Measurements from ENCODE around the gene QRICH1. TPM values are rescaled to one million over a fixed set of nuclear protein-coding genes. Genes with fewer than 3 reads are reported as not detected.
A peak's percentile ranks its signal among the peaks of the same experiment; 100 is the strongest.
"Not testable (repeated sequence)": the region's sequence is repeated elsewhere in the genome, so short reads cannot be mapped to it uniquely, and the experiment has no call there.

The QRICH1 gene
- total RNA-seq, 8 experiments from 2014 or later = 41.4 to 95.3 (median 71.4) TPM

DNA sequence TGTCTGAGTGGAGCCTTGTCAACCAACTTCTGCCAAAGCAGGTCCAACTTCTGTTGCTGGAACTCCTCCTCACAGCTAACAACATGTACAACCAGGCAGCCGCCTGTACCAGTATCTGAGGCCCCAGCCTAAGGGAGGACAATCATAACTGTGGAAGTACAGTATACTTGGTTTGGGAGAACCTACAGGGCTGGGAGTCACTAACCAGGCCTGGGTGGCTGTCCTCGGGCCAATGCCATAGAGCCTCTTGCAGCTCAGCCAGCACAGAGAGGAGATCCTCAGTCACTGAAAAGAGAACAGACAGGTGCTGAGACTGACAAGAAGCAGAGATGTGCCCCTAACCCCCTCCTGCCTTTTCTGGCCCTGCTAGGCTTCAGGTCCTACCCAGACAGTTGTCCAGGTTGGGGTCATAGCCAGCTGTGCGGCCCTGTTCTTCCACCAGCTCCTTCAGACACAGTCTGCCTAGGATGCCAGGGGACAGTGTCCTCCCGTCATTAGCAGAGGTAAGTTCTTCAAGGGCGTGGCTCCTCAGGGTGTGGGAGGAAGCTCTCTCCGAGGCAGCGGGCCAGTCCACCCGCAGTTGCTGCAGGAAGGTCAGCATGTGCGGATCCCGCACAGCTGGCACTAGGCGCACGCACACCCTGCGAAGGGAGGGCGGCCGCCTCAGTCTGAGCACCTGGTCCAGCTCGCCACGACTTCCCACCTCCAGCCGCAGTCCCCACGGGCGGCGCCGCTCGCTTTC is 76.5 kb downstream of the QRICH1 start:
- Histone ChIP-seq H3K4me3 (peak overlapping the region; percentile 52 to 96 (median 83)), H3K27ac (peak overlapping the region; percentile 61 to 76), H3K4me1 (replicated peaks in 1 of 2) (peaks cover 18 to 19% of the 10 kb centered on the region in 2 donors)
- in situ Hi-C loops (cut with MboI; ENCODE audit: low pct_unique_long_range_greater_than_20kb in 2 of 9, low sequenced_read_pairs in 9 of 9, unreplicated experiment in 9 of 9) = no loop called here
- ATAC-seq (replicated peaks in 6 of 8) = peak in 1 of 8 experiments; percentile 0
- WGBS, 10 experiments = 0 to 60% (median 21%) methylated on average over 1 to 15 of the region's 23 CpGs; no CpG with 5 or more reads in 6 of the 10 experiments

DNA sequence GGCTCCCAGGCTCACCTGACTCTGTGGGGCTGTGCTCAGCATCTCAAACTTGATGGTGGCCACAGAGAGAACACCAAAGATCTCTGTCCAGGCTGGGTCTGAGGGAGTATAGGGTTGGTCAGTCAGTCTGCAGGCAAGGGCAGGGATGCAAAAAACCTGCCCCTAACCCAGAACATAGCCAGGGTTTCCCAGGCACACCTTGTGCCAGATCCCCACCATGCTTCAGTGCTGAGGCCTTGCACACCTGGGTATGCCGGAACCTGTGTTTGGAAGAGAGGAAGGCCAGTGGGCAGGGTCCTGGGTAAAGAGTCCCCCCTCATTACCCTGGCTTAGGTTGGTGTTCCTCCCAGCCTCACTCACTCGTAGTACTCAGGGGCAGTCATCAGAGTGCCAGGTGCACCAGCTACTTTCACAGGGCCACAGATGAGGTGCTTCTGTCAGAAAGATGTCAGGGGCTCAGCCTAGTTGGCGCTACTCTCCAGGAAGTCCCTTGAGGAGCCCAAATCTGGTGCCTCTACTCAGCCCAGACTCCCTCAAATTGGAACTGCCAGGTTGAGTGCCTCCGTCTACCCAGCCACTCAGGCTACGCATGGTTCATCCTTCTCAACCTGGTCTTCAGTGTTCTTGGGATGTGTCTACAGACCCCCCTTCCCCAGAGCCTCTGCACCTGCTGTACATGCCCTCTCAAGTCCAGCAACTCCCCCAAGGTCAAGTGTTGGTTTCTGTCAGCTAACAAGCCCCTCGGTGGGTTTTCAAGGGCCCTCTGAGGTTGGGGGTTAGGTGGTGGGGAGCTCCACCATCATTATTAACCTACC is 77.2 kb downstream of the QRICH1 start:
- ATAC-seq (replicated peaks in 6 of 8) = no peak

DNA sequence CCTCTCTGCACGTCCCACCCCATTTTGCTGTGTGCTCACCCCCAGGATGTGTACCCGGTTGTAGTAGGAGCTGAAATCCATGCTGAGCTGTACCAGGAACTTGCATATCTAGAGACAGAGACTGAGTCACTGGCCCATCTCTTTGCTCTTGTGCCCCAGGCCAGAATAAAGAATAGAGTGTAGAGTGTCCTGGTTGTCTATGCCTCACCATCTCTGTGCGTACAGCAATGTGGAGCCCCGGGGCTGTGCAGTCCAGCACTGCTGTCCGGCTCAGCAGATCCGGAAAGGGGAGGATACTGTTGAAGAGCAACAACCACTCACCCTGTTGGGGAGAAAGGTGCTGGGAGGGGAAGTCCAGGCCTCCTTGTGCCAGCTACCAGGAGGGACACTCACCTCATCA is 78.1 kb downstream of the QRICH1 start:
- peak in 1 of 8 experiments; percentile 35 for ATAC-seq (replicated peaks in 6 of 8)
- Histone ChIP-seq H3K4me1 (replicated peaks in 1 of 2) (peaks cover 18 to 19% of the 10 kb centered on the region in 2 donors), H3K27ac (no peak overlapping the region), H3K4me3 (no peak overlapping the region)
- in situ Hi-C loops (cut with MboI; ENCODE audit: low pct_unique_long_range_greater_than_20kb in 2 of 9, low sequenced_read_pairs in 9 of 9, unreplicated experiment in 9 of 9) = no loop called here
- WGBS, 10 experiments = 20 to 100% (median 100%) methylated on average over 1 to 3 of the region's 6 CpGs; no CpG with 5 or more reads in 7 of the 10 experiments

More for the DNA sequence above, 77.2 kb downstream of the QRICH1 start:
- no peak overlapping the region for H3K4me3 ChIP-seq
- in situ Hi-C loops (cut with MboI; ENCODE audit: low pct_unique_long_range_greater_than_20kb in 2 of 9, low sequenced_read_pairs in 9 of 9, unreplicated experiment in 9 of 9) = no loop called here
- no peak overlapping the region for H3K27ac ChIP-seq
- WGBS, 10 experiments = 80 to 100% (median 100%) methylated on average over 1 to 3 of the region's 6 CpGs; no CpG with 5 or more reads in 3 of the 10 experiments
- H3K4me1 ChIP-seq (replicated peaks in 1 of 2) = peaks cover 18 to 19% of the 10 kb centered on the region in 2 donors

DNA sequence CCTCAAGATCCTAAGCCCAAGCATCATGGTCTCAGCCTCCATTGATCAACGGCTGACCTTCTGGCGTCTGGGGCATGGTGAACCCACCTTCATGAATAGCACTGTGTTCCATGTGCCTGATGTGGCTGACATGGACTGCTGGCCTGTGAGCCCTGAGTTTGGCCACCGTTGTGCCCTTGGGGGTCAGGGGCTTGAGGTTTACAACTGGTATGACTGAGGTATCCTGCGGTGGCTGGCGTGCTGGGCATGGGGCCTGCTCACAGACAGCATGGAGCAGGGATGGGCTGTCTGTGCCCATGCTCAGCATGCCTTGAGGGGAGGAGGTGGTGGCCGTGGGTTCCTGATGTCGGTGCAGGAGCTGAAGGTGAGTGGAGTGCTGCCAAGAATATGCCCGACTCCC is 78.8 kb downstream of the QRICH1 start:
- in situ Hi-C loops (cut with MboI; ENCODE audit: low pct_unique_long_range_greater_than_20kb in 2 of 9, low sequenced_read_pairs in 9 of 9, unreplicated experiment in 9 of 9) = no loop called here
- 80 to 100% (median 100%) methylated on average over 1 to 2 of the region's 8 CpGs; no CpG with 5 or more reads in 5 of the 10 experiments for WGBS, 10 experiments
- no peak overlapping the region for H3K27ac ChIP-seq
- H3K4me3 ChIP-seq = no peak overlapping the region
- ATAC-seq (replicated peaks in 6 of 8) = no peak
- peaks cover 16 to 18% of the 10 kb centered on the region in 2 donors for H3K4me1 ChIP-seq (replicated peaks in 1 of 2)

- no peak overlapping the region for H3K27ac ChIP-seq
- in situ Hi-C loops (cut with MboI; ENCODE audit: low pct_unique_long_range_greater_than_20kb in 2 of 9, low sequenced_read_pairs in 9 of 9, unreplicated experiment in 9 of 9) = no loop called here
- 80 to 100% (median 98%) methylated on average over 1 to 10 of the region's 24 CpGs; no CpG with 5 or more reads in 3 of the 10 experiments for WGBS, 10 experiments
- no peak overlapping the region for H3K4me3 ChIP-seq
- peaks cover 8 to 9% of the 10 kb centered on the region in 2 donors for H3K4me1 ChIP-seq (replicated peaks in 1 of 2)
- peak in 2 of 8 experiments; percentile 5 to 11 for ATAC-seq (replicated peaks in 6 of 8)
Observed at GRCh38 chr3:49013738-49014660, 79.9 kb downstream of the QRICH1 start.

DNA sequence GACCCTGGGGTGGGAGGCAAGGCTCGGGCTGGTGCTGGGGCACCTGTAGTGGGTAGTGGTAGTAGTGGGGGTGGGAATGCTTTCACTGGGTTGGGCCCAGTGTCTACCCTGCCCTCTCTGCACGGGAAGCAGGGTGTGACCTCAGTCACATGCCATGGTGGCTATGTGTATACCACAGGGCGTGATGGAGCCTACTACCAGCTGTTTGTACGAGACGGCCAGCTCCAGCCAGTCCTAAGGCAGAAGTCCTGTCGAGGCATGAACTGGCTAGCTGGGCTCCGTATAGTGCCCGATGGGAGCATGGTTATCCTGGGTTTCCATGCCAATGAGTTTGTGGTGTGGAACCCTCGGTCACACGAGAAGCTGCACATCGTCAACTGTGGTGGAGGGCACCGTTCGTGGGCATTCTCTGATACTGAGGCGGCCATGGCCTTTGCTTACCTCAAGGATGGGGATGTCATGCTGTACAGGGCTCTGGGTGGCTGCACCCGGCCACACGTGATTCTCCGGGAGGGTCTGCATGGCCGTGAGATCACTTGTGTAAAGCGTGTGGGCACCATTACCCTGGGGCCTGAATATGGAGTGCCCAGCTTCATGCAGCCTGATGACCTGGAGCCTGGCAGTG is 80.6 kb downstream of the QRICH1 start:
- 89 to 100% (median 100%) methylated on average over 1 to 9 of the region's 19 CpGs; no CpG with 5 or more reads in 6 of the 10 experiments for WGBS, 10 experiments
- Histone ChIP-seq H3K4me1 (replicated peaks in 1 of 2) (peaks cover 12 to 13% of the 10 kb centered on the region in 2 donors), H3K4me3 (no peak overlapping the region), H3K27ac (no peak overlapping the region)
- in situ Hi-C loops (cut with MboI; ENCODE audit: low pct_unique_long_range_greater_than_20kb in 2 of 9, low sequenced_read_pairs in 9 of 9, unreplicated experiment in 9 of 9) = no loop called here
- ATAC-seq (replicated peaks in 6 of 8) = peak in 1 of 8 experiments; percentile 3

DNA sequence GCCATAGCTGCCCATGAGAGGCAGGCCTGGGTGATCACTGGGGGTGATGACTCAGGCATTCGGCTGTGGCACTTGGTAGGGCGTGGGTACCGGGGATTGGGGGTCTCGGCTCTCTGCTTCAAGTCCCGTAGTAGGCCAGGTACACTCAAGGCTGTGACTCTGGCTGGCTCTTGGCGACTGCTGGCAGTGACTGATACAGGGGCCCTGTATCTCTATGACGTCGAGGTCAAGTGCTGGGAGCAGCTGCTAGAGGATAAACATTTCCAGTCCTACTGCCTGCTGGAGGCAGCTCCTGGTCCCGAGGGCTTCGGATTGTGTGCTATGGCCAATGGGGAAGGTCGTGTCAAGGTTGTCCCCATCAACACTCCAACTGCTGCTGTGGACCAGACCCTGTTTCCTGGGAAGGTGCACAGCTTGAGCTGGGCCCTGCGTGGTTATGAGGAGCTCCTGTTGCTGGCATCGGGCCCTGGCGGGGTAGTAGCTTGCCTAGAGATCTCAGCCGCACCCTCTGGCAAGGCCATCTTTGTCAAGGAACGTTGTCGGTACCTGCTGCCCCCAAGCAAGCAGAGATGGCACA is 81.3 kb downstream of the QRICH1 start:
- Histone ChIP-seq H3K4me3 (no peak overlapping the region), H3K27ac (no peak overlapping the region), H3K4me1 (replicated peaks in 1 of 2) (peaks cover 13 to 14% of the 10 kb centered on the region in 2 donors)
- ATAC-seq (replicated peaks in 6 of 8) = no peak
- in situ Hi-C loops (cut with MboI; ENCODE audit: low pct_unique_long_range_greater_than_20kb in 2 of 9, low sequenced_read_pairs in 9 of 9, unreplicated experiment in 9 of 9) = no loop called here
- WGBS, 10 experiments = 60 to 100% (median 90%) methylated on average over 2 to 7 of the region's 17 CpGs; no CpG with 5 or more reads in 6 of the 10 experiments

GRCh38 chr3:49009396-49009795 is 84.5 kb downstream of the QRICH1 start:
- no peak overlapping the region for H3K4me3 ChIP-seq
- 60 to 93% (median 86%) methylated on average over 1 to 3 of the region's 3 CpGs; no CpG with 5 or more reads in 6 of the 10 experiments for WGBS, 10 experiments
- ATAC-seq (replicated peaks in 6 of 8) = no peak
- peaks cover 12 to 14% of the 10 kb centered on the region in 2 donors for H3K4me1 ChIP-seq (replicated peaks in 1 of 2)
- H3K27ac ChIP-seq = no peak overlapping the region
- in situ Hi-C loops (cut with MboI; ENCODE audit: low pct_unique_long_range_greater_than_20kb in 2 of 9, low sequenced_read_pairs in 9 of 9, unreplicated experiment in 9 of 9) = no loop called here

DNA sequence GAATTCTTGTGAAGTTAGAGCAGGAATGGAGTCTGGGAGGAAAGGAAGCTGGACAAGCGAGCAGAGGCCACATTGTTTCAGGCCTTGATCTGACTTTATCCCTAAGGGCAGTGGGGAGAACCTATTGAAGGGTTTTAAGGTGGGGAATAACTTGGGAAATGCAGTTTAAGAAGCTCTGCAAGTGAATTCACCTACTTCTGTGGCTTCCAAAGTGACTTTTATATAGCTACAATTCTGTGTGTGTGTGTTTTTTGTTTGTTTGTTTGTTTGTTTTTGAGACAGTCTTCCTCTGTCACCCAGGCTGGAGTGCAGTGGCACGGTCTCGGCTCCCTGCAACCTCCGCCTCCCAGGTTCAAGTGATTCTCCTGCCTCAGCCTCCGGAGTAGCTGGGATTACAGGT is 85.2 kb downstream of the QRICH1 start:
- in situ Hi-C loops (cut with MboI; ENCODE audit: low pct_unique_long_range_greater_than_20kb in 2 of 9, low sequenced_read_pairs in 9 of 9, unreplicated experiment in 9 of 9); ATAC-seq (replicated peaks in 6 of 8); H3K27ac ChIP-seq: not testable (repeated sequence)
- 50 to 100% (median 83%) methylated on average over 1 to 4 of the region's 5 CpGs for WGBS, 10 experiments
- Histone ChIP-seq H3K4me3 (peak overlapping the region; percentile 73 to 95 (median 92)), H3K4me1 (replicated peaks in 1 of 2) (peaks cover 12 to 14% of the 10 kb centered on the region in 2 donors)

DNA sequence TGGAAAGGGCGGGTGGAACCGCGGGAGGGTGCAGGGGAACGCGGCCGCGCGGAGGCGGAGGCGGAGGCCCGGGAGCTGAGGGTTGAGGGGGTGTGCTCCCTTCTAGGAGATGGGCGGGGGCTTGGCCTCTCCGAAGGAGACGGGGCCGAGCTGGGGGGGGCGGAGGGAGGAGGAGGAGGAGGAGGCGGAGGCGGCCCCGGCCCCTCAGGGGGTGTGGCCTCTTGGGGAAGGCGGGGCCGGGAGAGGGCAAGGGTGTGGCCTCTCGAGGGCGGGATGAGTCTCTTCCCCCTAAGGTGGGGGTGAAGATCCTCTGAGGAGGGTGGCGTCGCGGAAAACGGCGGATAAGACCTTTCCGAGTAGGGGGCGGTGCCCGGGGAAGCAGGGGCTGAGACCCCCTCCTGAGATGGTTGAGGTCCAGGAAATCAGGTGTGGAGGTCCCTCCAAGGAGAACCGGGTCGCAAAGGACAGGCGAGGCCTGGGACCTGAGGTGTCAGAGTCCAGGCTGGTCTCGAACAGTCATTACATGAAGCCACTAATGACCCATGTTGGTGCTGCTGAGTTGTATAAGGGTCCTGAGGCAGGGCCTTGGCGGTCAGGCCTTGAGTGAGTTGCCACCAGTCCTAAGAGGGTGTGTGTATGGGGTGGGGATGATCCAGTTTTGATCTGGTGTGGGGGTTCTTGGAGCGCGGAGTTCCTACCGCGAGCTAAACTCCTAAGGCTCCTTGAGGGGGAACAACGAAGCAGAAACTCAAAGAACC is 85.9 kb downstream of the QRICH1 start:
- Histone ChIP-seq H3K27ac (peak overlapping the region; percentile 98 to 99), H3K4me3 (peak overlapping the region; percentile 73 to 95 (median 92)), H3K4me1 (replicated peaks in 1 of 2) (peaks cover 12 to 14% of the 10 kb centered on the region in 2 donors)
- in situ Hi-C loops (cut with MboI; ENCODE audit: low pct_unique_long_range_greater_than_20kb in 2 of 9, low sequenced_read_pairs in 9 of 9, unreplicated experiment in 9 of 9) = no loop called here
- WGBS, 10 experiments = 10 to 83% (median 80%) methylated on average over 1 to 7 of the region's 41 CpGs; no CpG with 5 or more reads in 5 of the 10 experiments
- peak; percentile 49 to 71 (median 54) for ATAC-seq (replicated peaks in 6 of 8)

- WGBS, 10 experiments = 0 to 10% (median 2%) methylated on average over 2 to 17 of the region's 65 CpGs; no CpG with 5 or more reads in 5 of the 10 experiments
- Histone ChIP-seq H3K4me1 (replicated peaks in 1 of 2) (peaks cover 12 to 14% of the 10 kb centered on the region in 2 donors), H3K27ac (peak within 1 kb of the TSS; percentile 98 to 99), H3K4me3 (peak within 1 kb of the TSS; percentile 73 to 95 (median 92))
- in situ Hi-C loops (cut with MboI; ENCODE audit: low pct_unique_long_range_greater_than_20kb in 2 of 9, low sequenced_read_pairs in 9 of 9, unreplicated experiment in 9 of 9) = no loop called here
- ATAC-seq (replicated peaks in 6 of 8) = peak; percentile 77 to 92 (median 88)
Observed at GRCh38 chr3:49007068-49007770, 86.7 kb downstream of the QRICH1 start, which contains the start of gene WDR6. Gene WDR6 (plus strand): TSS chr3:49007391. CDS start chr3:49007432, 41 bp downstream.

Measured in motor neuron (in vitro differentiated cells).